Neuronal stem cell (in vitro differentiated cells): ENCODE results near the gene CDH12.

Experiments used
- DNase-seq: peaks from one replicate; pipeline ENCODE4 v3.0.0-alpha.2; 2013; ENCODE audit warnings: low spot score
- H2AFZ ChIP-seq: one replicate; pipeline ENCODE4 v1.6.1; 2013; ENCODE audit warnings: mild to moderate bottlenecking, low read length, inconsistent platforms
- H2AK5ac ChIP-seq: 2 replicates; pipeline ENCODE4 v1.6.1; 2013; ENCODE audit warnings: low read depth, mild to moderate bottlenecking, inconsistent platforms, low read length, moderate library complexity, mixed read lengths
- H2BK120ac ChIP-seq: 2 replicates; pipeline ENCODE4 v1.6.1; 2013; ENCODE audit warnings: low read depth, mild to moderate bottlenecking, inconsistent platforms, low read length, moderate library complexity, mixed read lengths
- H2BK12ac ChIP-seq: one replicate; pipeline ENCODE4 v1.6.1; 2013; ENCODE audit warnings: low read length, inconsistent platforms
- H2BK15ac ChIP-seq: 2 replicates; pipeline ENCODE4 v1.6.1; 2013; ENCODE audit warnings: mild to moderate bottlenecking, low read length, inconsistent platforms, mixed read lengths
- H2BK5ac ChIP-seq: one replicate; pipeline ENCODE4 v1.6.1; 2013; ENCODE audit warnings: inconsistent platforms, mild to moderate bottlenecking, low read length, moderate library complexity
- H3K14ac ChIP-seq: one replicate; pipeline ENCODE4 v1.6.1; 2013; ENCODE audit warnings: low read length, inconsistent platforms
- H3K18ac ChIP-seq: 2 replicates; pipeline ENCODE4 v1.6.1; 2013; ENCODE audit warnings: low read length, inconsistent platforms
- H3K23ac ChIP-seq: 2 replicates; pipeline ENCODE4 v1.6.1; 2013; ENCODE audit warnings: low read depth, mild to moderate bottlenecking, mixed read lengths, low read length, inconsistent platforms; ENCODE audit not compliant: poor library complexity
- H3K27ac ChIP-seq: replicated peaks from 3 replicates; pipeline ENCODE4 v1.5.1; 2013; ENCODE audit warnings: low read length, inconsistent platforms
- H3K27me3 ChIP-seq, 3 experiments: 2 replicates each; pipeline ENCODE4 v1.6.1; 2013; ENCODE audit warnings: low read length in 3 of 3, mild to moderate bottlenecking in 2 of 3, inconsistent platforms in 1 of 3, low read depth in 1 of 3, mixed read lengths in 1 of 3, moderate library complexity in 1 of 3; ENCODE audit not compliant: control insufficient read depth in 3 of 3, insufficient read depth in 3 of 3
- H3K36me3 ChIP-seq, 2 donors: replicated peaks in 1 of 2; 2 replicates each; pipeline ENCODE4 v1.6.1; 2013; ENCODE audit warnings: low read length in 2 of 2; ENCODE audit not compliant: control insufficient read depth in 2 of 2, insufficient read depth in 2 of 2
- H3K4ac ChIP-seq: 2 replicates; pipeline ENCODE4 v1.6.1; 2013; ENCODE audit warnings: inconsistent platforms, mild to moderate bottlenecking, low read length, moderate library complexity
- H3K4me1 ChIP-seq, 2 donors: 1 replicate in 1 of 2; 2 replicates in 1 of 2; pipeline ENCODE4 v1.6.1; 2013; ENCODE audit warnings: low read length in 2 of 2, low read depth in 1 of 2; ENCODE audit not compliant: control insufficient read depth in 2 of 2, insufficient read depth in 1 of 2
- H3K4me2 ChIP-seq: one replicate; pipeline ENCODE4 v1.6.1; 2013; ENCODE audit warnings: mild to moderate bottlenecking, low read length, inconsistent platforms; ENCODE audit not compliant: insufficient read depth, poor library complexity, severe bottlenecking
- H3K4me3 ChIP-seq, 2 donors: 2 replicates each; pipeline ENCODE4 v1.5.1; 2013; ENCODE audit warnings: low read length in 2 of 2, mild to moderate bottlenecking in 2 of 2, inconsistent platforms in 1 of 2, moderate library complexity in 1 of 2
- H3K79me1 ChIP-seq: one replicate; pipeline ENCODE4 v1.6.1; 2013; ENCODE audit warnings: low read depth, mild to moderate bottlenecking, inconsistent platforms, low read length, moderate library complexity
- H3K9ac ChIP-seq: one replicate; pipeline ENCODE4 v1.6.1; 2013; ENCODE audit warnings: mild to moderate bottlenecking, low read depth, low read length, inconsistent platforms; ENCODE audit not compliant: poor library complexity
- H3K9me3 ChIP-seq, 2 donors: replicated peaks in 1 of 2; 2 replicates each; pipeline versions ENCODE3 to v1.6.1; 2013; ENCODE audit warnings: low read length in 2 of 2, mild to moderate bottlenecking in 2 of 2, inconsistent platforms in 1 of 2, low read depth in 1 of 2, mixed read lengths in 1 of 2, moderate library complexity in 1 of 2; ENCODE audit not compliant: control insufficient read depth in 2 of 2, insufficient read depth in 1 of 2
- H4K8ac ChIP-seq: one replicate; pipeline ENCODE4 v1.6.1; 2013; ENCODE audit warnings: low read depth, mild to moderate bottlenecking, inconsistent platforms, low read length, moderate library complexity
- H4K91ac ChIP-seq: one replicate; pipeline ENCODE4 v1.6.1; 2013; ENCODE audit warnings: low read length, low read depth, mild to moderate bottlenecking, inconsistent platforms; ENCODE audit not compliant: poor library complexity
- WGBS, 2 donors: extraction: QIAGEN DNeasy Blood & Tissue Kit; methylation state at CpG; one replicate each; pipeline ENCODE4 v1.1.7; 2013; ENCODE audit warnings: missing lambda C conversion rate in 2 of 2, mixed read lengths in 1 of 2; ENCODE audit not compliant: insufficient read length in 2 of 2, insufficient replicate concordance in 1 of 2; ENCODE audit errors: extremely low coverage in 2 of 2; 5-methylcytosine and 5-hydroxymethylcytosine counted together

CDH12 gene

GRCh38 chr5:22631683-22632082, 221.5 kb downstream of the CDH12 start:
- no peak overlapping the region for H3K4me2 ChIP-seq
- no peak overlapping the region for H3K4ac ChIP-seq
- no peak overlapping the region for H2BK120ac ChIP-seq
- no peak overlapping the region for H2BK15ac ChIP-seq
- H3K27ac ChIP-seq: no peak overlapping the region
- H3K4me1 ChIP-seq: no peaks in the 10 kb centered on the region
- WGBS, 2 donors: no CpG with 5 or more reads among the region's 3 CpGs
- H4K91ac ChIP-seq: no peak overlapping the region
- H2AFZ ChIP-seq: no peak overlapping the region
- no peak overlapping the region for H3K9ac ChIP-seq
- no peak overlapping the region for H2BK12ac ChIP-seq
- DNase-seq: no peak
- no peak overlapping the region for H3K4me3 ChIP-seq
- no peaks in the 10 kb centered on the region for H3K79me1 ChIP-seq
- no peak overlapping the region for H2AK5ac ChIP-seq
- no peak overlapping the region for H2BK5ac ChIP-seq
- H3K18ac ChIP-seq: no peak overlapping the region
- H3K36me3 ChIP-seq: no peaks in the 10 kb centered on the region
- H3K27me3 ChIP-seq: no peaks in the 10 kb centered on the region
- H4K8ac ChIP-seq: no peak overlapping the region
- H3K23ac ChIP-seq: no peak overlapping the region
- no peak overlapping the region for H3K14ac ChIP-seq
- H3K9me3 ChIP-seq: no peaks in the 10 kb centered on the region

- no peak overlapping the region for H4K91ac ChIP-seq
- no peak overlapping the region for H2AFZ ChIP-seq
- H2BK15ac ChIP-seq: no peak overlapping the region
- H3K27ac ChIP-seq: no peak overlapping the region
- no peaks in the 10 kb centered on the region for H3K36me3 ChIP-seq
- no peak overlapping the region for H3K9ac ChIP-seq
- no peak overlapping the region for H3K4ac ChIP-seq
- H3K4me1 ChIP-seq: no peaks in the 10 kb centered on the region
- H4K8ac ChIP-seq: no peak overlapping the region
- H3K23ac ChIP-seq: no peak overlapping the region
- H2BK120ac ChIP-seq: no peak overlapping the region
- H2BK5ac ChIP-seq: no peak overlapping the region
- no peak overlapping the region for H2AK5ac ChIP-seq
- no peak overlapping the region for H3K4me2 ChIP-seq
- no peaks in the 10 kb centered on the region for H3K9me3 ChIP-seq
- H3K14ac ChIP-seq: no peak overlapping the region
- no peaks in the 10 kb centered on the region for H3K27me3 ChIP-seq
- no peaks in the 10 kb centered on the region for H3K79me1 ChIP-seq
- no peak overlapping the region for H3K4me3 ChIP-seq
- H2BK12ac ChIP-seq: no peak overlapping the region
- WGBS, 2 donors: no CpG with 5 or more reads among the region's 4 CpGs
- H3K18ac ChIP-seq: no peak overlapping the region
- DNase-seq: no peak
Observed at GRCh38 chr5:22627029-22627428, 226.1 kb downstream of the CDH12 start.

DNA sequence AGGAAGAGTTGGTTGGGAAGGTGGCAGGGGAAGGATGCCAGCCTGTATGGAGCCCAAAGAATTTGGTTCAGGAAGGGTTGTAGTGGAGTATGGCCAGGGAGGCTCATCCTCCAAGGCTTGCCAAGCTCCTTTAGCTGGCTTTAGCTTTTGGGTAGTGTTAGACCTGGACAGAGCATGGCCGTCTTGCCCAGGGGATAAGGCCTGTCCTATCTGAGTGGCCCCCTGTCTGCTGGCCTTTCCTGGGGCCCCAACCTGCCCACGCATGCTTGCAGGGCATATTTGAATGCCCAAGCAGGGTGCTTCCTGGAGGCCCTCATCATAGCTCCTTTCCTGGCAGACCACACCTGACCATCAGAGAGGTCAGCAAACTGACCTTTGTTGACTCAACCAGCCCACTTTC, 227.7 kb downstream of the CDH12 start:
- DNase-seq: no peak
- H2BK12ac ChIP-seq: no peak overlapping the region
- H3K36me3 ChIP-seq: no peaks in the 10 kb centered on the region
- no peaks in the 10 kb centered on the region for H3K79me1 ChIP-seq
- no peak overlapping the region for H3K4me3 ChIP-seq
- no peak overlapping the region for H2BK120ac ChIP-seq
- no CpG with 5 or more reads among the region's 2 CpGs for WGBS, 2 donors
- no peak overlapping the region for H4K8ac ChIP-seq
- no peak overlapping the region for H2AK5ac ChIP-seq
- no peaks in the 10 kb centered on the region for H3K27me3 ChIP-seq
- H3K27ac ChIP-seq: no peak overlapping the region
- H3K4me2 ChIP-seq: no peak overlapping the region
- no peak overlapping the region for H3K4ac ChIP-seq
- no peak overlapping the region for H2BK15ac ChIP-seq
- no peak overlapping the region for H3K23ac ChIP-seq
- peak overlapping the region; percentile 80 for H3K18ac ChIP-seq
- no peak overlapping the region for H4K91ac ChIP-seq
- H3K4me1 ChIP-seq: no peaks in the 10 kb centered on the region
- H3K9me3 ChIP-seq: no peaks in the 10 kb centered on the region
- H3K14ac ChIP-seq: peak overlapping the region; percentile 21
- H3K9ac ChIP-seq: no peak overlapping the region
- no peak overlapping the region for H2BK5ac ChIP-seq
- no peak overlapping the region for H2AFZ ChIP-seq

- Histone ChIP-seq H2AFZ (no peak overlapping the region), H2BK12ac (no peak overlapping the region), H3K9ac (no peak overlapping the region), H3K4me1 (no peaks in the 10 kb centered on the region), H2AK5ac (no peak overlapping the region), H3K18ac (no peak overlapping the region), H4K91ac (no peak overlapping the region), H2BK15ac (no peak overlapping the region), H3K4ac (no peak overlapping the region), H4K8ac (no peak overlapping the region), H3K4me2 (no peak overlapping the region), H3K23ac (no peak overlapping the region), H2BK120ac (no peak overlapping the region), H3K27ac (no peak overlapping the region), H3K14ac (no peak overlapping the region), H3K27me3 (no peaks in the 10 kb centered on the region), H3K4me3 (no peak overlapping the region), H3K79me1 (no peaks in the 10 kb centered on the region), H3K36me3 (no peaks in the 10 kb centered on the region), H3K9me3 (no peaks in the 10 kb centered on the region), H2BK5ac (no peak overlapping the region)
- no CpG with 5 or more reads among the region's 2 CpGs for WGBS, 2 donors
- no peak for DNase-seq
Observed at GRCh38 chr5:22621084-22621483, 232.1 kb downstream of the CDH12 start.
